ENCODE results near the gene CRYBA4.
A peak's percentile ranks its signal among the peaks of the same experiment; 100 is the strongest.

The CRYBA4 gene

GRCh38 chr22:26665813-26666231, 44.1 kb downstream of the CRYBA4 start:
- DNase-seq = no peak

- no peak for DNase-seq
Measured at GRCh38 chr22:26667140-26667539, 45.4 kb downstream of the CRYBA4 start.

- DNase-seq = no peak
Measured at GRCh38 chr22:26669060-26669481, 47.3 kb downstream of the CRYBA4 start.

GRCh38 chr22:26670459-26670858, 48.7 kb downstream of the CRYBA4 start:
- DNase-seq = no peak

DNA sequence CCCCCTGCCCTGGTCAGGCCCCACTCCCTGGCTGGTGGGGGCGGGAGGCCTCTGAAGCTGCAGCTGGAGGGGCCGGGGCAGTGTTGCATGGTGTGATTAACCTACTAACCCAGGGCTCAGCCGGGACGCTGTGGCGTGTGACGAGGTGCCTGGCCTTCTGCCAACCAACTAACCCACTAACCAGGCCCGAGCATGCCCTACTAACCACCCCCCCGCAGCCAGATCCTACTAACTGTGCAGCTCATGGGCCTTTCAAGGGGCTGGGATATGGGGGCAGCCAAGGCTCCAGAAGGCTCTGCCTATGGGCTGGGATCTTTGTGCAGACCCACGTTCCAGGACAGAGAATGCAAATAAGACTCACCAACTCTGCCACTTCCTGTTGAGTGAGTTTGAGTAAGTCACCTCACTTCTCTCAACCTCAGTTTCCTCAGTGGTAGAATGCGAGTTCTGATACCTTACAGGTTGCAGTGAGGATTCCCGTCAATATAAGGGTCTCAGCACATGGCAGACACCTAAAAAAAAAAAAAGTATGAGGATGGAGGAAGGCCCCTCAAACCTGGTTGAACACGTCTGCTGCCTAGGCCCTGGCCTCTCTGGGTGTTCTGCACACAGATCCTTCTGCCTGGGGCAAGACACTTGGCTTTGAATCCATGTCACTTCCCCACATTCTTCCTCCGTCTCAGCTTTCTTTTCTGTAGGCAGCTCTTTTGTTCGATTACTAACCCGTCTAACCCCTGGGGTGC, 49.7 kb downstream of the CRYBA4 start:
- no peak for DNase-seq

GRCh38 chr22:26672060-26672471, 50.3 kb downstream of the CRYBA4 start:
- no peak for DNase-seq

DNA sequence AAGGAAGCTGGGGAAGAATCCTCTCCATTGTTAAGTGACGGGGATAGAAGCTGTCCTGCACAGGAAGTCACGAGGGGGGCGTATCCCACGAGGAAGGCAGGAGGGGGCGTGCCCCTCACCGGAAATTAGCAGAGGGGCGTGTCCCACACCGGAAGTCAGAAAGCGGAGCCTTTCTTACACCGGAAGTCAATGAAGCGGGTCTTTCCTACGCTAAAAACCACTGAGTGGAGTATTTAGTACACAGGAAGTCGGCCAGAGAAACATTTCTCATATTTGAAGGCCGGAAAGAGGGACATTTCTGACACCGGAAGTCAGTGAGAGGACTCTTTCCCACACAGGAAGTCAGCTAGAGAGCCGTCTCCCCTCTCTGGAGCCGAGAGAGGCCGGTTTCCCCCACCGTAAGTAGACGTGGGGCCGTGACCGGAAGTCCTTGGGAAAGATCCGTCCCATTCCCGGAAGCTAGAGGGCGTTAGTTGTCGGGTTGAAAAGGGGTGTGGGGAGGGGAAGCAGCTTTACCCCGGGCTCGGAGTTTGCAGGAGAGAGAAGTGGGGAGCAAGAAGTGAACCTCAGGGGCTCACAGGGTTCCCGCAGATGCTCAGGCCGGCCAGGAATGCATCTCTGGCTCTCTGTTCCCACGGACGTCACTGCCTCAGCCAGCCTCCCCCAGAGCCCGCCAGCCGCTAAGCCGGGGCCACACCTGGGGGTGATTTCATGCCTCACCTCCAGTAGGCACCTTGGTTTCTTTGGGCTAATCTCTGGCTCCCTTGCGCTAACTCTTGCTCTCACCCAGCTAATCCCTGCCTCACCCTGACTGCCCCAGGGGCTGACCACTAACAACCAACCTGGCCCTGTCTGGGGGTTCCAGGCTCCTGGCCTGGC, 51.1 kb downstream of the CRYBA4 start:
- DNase-seq = peak; percentile 81

DNA sequence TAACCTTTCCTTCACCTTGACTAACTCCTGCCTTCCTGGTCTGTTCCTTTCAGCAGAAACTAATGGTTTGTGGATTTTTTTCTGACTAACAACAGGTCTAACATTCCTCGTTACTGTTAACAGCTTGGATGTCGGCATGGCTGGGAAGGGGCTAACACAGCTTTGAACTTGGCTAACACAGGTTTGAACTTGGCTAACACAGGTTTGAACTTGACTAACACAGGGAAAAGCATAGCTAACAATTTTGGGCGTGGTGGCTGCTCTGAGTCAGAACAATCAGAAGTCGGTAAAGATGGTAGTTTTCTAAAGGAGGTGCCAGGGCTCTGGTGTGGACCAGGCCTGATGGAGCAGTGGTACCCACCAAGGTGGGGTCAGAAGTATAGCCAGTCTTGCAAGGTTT, 51.7 kb downstream of the CRYBA4 start:
- DNase-seq = no peak

DNA sequence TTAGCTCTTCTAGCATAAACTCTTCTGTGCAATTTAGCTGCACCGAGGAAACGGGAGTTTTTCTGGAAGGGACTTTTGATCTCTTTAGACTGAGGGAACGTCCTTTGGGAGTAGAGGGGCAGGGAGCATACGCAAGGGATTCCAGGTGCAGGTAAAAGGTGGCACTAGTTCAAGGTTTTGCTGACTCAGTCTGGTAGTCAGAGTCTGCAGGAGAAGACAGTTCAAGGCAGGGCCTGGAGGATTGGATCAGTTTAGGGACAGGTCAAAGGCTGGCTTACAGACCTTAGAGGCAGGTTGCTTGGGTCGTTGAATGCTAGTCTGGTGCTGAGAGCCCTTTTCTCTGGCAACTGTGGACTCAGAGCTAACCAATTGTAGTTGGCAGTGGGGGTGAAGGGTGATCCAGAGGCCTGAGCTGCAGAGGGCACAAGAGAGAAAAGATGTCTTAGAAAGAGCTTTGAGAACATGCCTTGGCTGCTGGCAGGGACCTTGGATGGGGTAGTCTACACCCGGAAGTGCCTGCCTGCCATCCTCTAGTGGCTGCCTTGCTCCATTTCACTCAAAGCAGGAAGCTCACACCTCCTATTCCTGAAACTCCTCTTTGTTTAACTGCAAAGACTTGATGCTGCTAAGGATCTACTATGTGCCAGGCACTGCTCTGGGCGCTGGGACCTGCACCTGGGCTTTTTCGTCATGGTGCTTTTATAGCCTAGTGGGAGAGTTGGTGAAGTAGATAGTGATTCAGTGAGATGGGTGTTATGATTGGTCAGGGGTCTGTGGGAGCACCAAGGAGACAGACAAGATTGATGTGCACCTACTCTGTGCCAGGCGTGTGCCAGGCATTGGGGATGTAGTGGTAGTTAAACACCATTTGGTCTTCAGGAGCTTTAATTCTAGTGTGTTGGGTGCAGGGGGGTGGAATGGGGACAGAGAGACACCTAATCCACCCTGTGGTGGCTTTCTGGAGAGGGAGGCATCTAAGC, 52.7 kb downstream of the CRYBA4 start:
- no peak for DNase-seq

DNA sequence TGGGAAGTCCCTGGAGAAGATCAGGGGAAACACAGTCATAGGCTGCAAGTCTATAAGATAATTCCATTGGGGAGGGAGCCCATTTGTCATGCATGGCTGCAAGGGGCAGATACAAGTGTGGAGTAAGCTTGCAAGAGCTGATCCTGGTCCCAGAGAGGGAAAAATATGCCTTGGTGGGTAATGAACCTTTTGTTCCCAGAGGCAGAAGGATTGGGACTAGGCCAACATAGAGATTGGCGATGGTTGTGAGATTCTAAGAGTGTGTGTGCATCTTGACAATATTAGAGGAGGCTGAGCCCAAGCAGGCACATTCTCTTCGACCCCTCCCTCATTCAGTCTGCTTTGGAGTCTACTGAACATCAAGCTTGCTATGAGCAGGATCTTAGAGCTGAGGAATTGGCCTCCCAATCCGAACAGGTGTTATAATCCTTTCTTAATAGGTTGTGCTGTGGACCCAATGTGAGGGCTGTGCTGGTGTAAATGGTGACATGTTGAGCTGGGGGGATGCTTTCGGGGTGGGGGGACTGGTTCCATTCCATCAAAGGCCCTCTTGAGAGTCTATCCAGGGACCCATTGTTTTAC, 54.0 kb downstream of the CRYBA4 start:
- DNase-seq = no peak

DNA sequence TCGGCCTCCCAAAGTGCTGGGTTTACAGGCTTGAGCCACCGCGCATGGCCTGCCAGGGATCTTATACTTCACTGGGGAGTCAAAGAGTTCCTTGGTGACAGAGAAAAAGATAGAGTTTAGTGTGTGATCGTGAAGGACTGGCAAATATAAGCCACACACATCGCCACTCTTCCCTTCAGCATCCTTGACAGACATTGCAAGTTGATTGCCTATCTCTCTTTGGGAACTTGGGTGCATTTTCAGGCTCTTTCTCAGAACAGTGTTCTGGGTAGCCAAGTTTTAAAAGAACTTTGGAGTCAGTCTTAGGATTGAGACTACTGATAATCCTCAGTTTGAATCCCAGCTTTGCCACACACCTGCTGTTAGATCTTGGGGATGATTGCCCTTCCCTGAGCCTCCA, 55.5 kb downstream of the CRYBA4 start:
- no peak for DNase-seq

DNA sequence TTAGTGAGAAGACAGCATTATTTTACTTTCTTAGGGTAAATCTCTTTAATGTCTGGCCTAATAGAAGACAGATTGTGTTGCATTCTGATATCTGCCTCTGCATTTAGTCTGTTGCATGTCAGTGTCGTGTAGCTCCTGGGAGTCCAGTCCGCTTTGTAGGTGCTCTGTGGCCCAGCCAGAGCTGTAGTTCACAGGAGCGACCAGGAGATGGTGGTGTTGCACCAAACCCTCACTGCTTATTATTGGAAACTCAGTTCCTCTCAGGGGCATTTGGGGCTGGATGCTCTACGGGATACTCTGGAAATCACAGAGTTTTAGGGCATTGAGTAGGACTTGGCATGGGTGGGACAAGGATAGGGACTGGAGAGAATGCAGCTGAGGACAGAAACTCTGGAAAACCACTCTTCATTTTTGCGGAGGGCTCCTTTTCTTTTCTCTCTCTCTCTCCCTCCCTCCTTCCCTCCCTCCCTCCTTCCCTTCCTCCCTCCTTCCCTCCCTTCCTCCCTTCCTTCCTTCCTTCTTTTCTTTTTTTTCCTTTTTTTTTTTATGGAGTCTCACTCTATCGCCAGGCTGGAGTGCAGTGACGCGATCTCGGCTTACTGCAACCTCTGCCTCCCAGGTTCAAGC, 57.4 kb downstream of the CRYBA4 start:
- DNase-seq = peak; percentile 22
